ENCODE data around the gene TAP2. TPM values are rescaled to one million over a fixed set of nuclear protein-coding genes. Genes with fewer than 3 reads are reported as not detected.
A peak's percentile ranks its signal among the peaks of the same experiment; 100 is the strongest.

Gene TAP2
- total and polyA plus RNA-seq, 2 of the 13 experiments (the other 11 are each of a cell fraction or from before 2014, with no cell fraction given), result 10.3 to 17.6 TPM

GRCh38 chr6:32854376-32855178, 16.0 kb upstream of the TAP2 start (continued):
- TF ChIP-seq TIGD3 (CRISPR knock-in tag; IDR thresholded peaks at IDR 0.05; ENCODE audit: borderline replicate concordance) (no peak), HHEX (CRISPR knock-in tag; IDR thresholded peaks at IDR 0.05) (no peak), SRSF4 (IDR thresholded peaks at IDR 0.05; ENCODE audit: low read depth, low read length, poor library complexity, severe bottlenecking) (no peak), ZNF337 (CRISPR knock-in tag; IDR thresholded peaks at IDR 0.05; ENCODE audit: borderline replicate concordance, low read depth) (no peak), TCF7 (IDR thresholded peaks at IDR 0.05; ENCODE audit: low read depth) (no peak), ZNF343 (CRISPR knock-in tag; IDR thresholded peaks at IDR 0.05) (no peak), PAWR (CRISPR knock-in tag; IDR thresholded peaks at IDR 0.05; ENCODE audit: borderline replicate concordance) (no peak), MIXL1 (CRISPR knock-in tag; IDR thresholded peaks at IDR 0.05) (0 out of 2 replicates have a peak, but pooled peaks have one; percentile 16), KLF13 (CRISPR knock-in tag; IDR thresholded peaks at IDR 0.05) (no peak), ZNF609 (CRISPR knock-in tag; IDR thresholded peaks at IDR 0.05; ENCODE audit: borderline replicate concordance) (no peak), ZNF530 (CRISPR knock-in tag; IDR thresholded peaks at IDR 0.05; ENCODE audit: low read depth) (no peak), CCAR2 (optimal IDR thresholded peaks at IDR 0.05; ENCODE audit: low read depth, low read length) (no peak), GZF1 (CRISPR knock-in tag; IDR thresholded peaks at IDR 0.05) (no peak), RNF2 (conservative IDR thresholded peaks at IDR 0.05; ENCODE audit: low read depth) (no peak), MBD4 (IDR thresholded peaks at IDR 0.05; ENCODE audit: borderline replicate concordance, low read length) (no peak), HDAC6 (IDR thresholded peaks at IDR 0.05; ENCODE audit: low read depth, low read length) (no peak), PATZ1 (CRISPR knock-in tag; IDR thresholded peaks at IDR 0.05) (peak; percentile 14; the same call in 1 of the 2 replicates), PREB (CRISPR knock-in tag; IDR thresholded peaks at IDR 0.05) (no peak), SRSF1 (optimal IDR thresholded peaks at IDR 0.05; ENCODE audit: low read depth, low read length) (no peak), RBM39 (IDR thresholded peaks at IDR 0.05; ENCODE audit: low read depth, low read length, poor library complexity, severe bottlenecking) (no peak)
